HL-60 (cell line): ENCODE measurements around the gene ELAVL1.

ENCODE experiments used
- POLR2AphosphoS5 ChIP-seq: IDR thresholded peaks from 2 replicates; pipeline ENCODE4 v1.6.1; 2012; ENCODE audit warnings: low read depth
- SPI1 ChIP-seq: IDR thresholded peaks from 2 replicates; pipeline ENCODE4 v1.6.1; 2012; ENCODE audit warnings: low read depth, mild to moderate bottlenecking, borderline replicate concordance
- TF ChIP-seq, protein P1 (sequence below): IDR thresholded peaks from one replicate; pipeline ENCODE4 v1.5.1; 2011; ENCODE audit warnings: low read length, control low read depth, inconsistent platforms; ENCODE audit not compliant: insufficient read depth
- TF ChIP-seq, protein P2 (sequence below): IDR thresholded peaks from 2 replicates; pipeline ENCODE4 v1.6.1; 2012; ENCODE audit warnings: low read depth; ENCODE audit not compliant: insufficient replicate concordance

GRCh38 chr19:8028951-8029491, 23.6 kb upstream of the ELAVL1 start:
- TF ChIP-seq, protein P1, sequence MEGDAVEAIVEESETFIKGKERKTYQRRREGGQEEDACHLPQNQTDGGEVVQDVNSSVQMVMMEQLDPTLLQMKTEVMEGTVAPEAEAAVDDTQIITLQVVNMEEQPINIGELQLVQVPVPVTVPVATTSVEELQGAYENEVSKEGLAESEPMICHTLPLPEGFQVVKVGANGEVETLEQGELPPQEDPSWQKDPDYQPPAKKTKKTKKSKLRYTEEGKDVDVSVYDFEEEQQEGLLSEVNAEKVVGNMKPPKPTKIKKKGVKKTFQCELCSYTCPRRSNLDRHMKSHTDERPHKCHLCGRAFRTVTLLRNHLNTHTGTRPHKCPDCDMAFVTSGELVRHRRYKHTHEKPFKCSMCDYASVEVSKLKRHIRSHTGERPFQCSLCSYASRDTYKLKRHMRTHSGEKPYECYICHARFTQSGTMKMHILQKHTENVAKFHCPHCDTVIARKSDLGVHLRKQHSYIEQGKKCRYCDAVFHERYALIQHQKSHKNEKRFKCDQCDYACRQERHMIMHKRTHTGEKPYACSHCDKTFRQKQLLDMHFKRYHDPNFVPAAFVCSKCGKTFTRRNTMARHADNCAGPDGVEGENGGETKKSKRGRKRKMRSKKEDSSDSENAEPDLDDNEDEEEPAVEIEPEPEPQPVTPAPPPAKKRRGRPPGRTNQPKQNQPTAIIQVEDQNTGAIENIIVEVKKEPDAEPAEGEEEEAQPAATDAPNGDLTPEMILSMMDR, result no peak
- no peak for TF ChIP-seq POLR2AphosphoS5
- TF ChIP-seq SPI1, result no peak
- TF ChIP-seq, protein P2, sequence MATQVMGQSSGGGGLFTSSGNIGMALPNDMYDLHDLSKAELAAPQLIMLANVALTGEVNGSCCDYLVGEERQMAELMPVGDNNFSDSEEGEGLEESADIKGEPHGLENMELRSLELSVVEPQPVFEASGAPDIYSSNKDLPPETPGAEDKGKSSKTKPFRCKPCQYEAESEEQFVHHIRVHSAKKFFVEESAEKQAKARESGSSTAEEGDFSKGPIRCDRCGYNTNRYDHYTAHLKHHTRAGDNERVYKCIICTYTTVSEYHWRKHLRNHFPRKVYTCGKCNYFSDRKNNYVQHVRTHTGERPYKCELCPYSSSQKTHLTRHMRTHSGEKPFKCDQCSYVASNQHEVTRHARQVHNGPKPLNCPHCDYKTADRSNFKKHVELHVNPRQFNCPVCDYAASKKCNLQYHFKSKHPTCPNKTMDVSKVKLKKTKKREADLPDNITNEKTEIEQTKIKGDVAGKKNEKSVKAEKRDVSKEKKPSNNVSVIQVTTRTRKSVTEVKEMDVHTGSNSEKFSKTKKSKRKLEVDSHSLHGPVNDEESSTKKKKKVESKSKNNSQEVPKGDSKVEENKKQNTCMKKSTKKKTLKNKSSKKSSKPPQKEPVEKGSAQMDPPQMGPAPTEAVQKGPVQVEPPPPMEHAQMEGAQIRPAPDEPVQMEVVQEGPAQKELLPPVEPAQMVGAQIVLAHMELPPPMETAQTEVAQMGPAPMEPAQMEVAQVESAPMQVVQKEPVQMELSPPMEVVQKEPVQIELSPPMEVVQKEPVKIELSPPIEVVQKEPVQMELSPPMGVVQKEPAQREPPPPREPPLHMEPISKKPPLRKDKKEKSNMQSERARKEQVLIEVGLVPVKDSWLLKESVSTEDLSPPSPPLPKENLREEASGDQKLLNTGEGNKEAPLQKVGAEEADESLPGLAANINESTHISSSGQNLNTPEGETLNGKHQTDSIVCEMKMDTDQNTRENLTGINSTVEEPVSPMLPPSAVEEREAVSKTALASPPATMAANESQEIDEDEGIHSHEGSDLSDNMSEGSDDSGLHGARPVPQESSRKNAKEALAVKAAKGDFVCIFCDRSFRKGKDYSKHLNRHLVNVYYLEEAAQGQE, result no peak
